WTC11 (cell line): ENCODE results near the gene UPF3A.

Experiments used
- CTCF ChIP-seq: fragments of 200-600 bp; IDR thresholded peaks from 2 replicates; pipeline ENCODE4 v1.8.0; 2022; ENCODE audit warnings: antibody characterized with exemption
- FOXJ3 ChIP-seq: sonication (generic); formaldehyde crosslinking; IDR thresholded peaks from 2 replicates; pipeline ENCODE4 v1.9.0; 2021; ENCODE audit warnings: missing genetic modification reagents, mild to moderate bottlenecking, borderline replicate concordance
- NFYB ChIP-seq: sonication (generic); formaldehyde crosslinking; conservative IDR thresholded peaks from 2 replicates; pipeline ENCODE4 v1.8.0; 2022; ENCODE audit warnings: low read depth, missing genetic modification reagents
- SP1 ChIP-seq: sonication (generic); formaldehyde crosslinking; conservative IDR thresholded peaks from 2 replicates; pipeline ENCODE4 v1.8.1; 2022; ENCODE audit warnings: missing genetic modification reagents
- ZNF232 ChIP-seq: sonication (generic); formaldehyde crosslinking; IDR thresholded peaks from 2 replicates; pipeline ENCODE4 v1.8.0; 2022; ENCODE audit warnings: mild to moderate bottlenecking, missing genetic modification reagents
- ZNF425 ChIP-seq: fragments of 250-450 bp; sonication (Bioruptor Pico); conservative IDR thresholded peaks from 2 replicates; pipeline ENCODE4 v1.9.0; 2021; ENCODE audit warnings: mild to moderate bottlenecking

GRCh38 chr13:114259974-114260373 is 21.4 kb upstream of the UPF3A start:
- TF ChIP-seq CTCF (no peak), SP1 (CRISPR knock-in tag) (no peak), ZNF232 (CRISPR knock-in tag) (no peak), ZNF425 (no peak), NFYB (CRISPR knock-in tag) (no peak), FOXJ3 (CRISPR knock-in tag) (no peak)
